Activated T-cell treated with anti-CD3 and anti-CD28 coated beads, Interleukin-2, amount 50 U/mL, for 72 hours (primary cell): ENCODE data around the gene ACD. TPM values are rescaled to one million over a fixed set of nuclear protein-coding genes. Genes with fewer than 3 reads are reported as not detected.

Source experiments
- ATAC-seq, 2 donors: fragments of 150-1000 bp; cut with Tn5 transposase; replicated peaks in 1 of 2; 2 replicates each; pipeline ENCODE4 v1.10.0; 2021; ENCODE audit warnings: moderate library complexity in 2 of 2, mild to moderate bottlenecking in 1 of 2
- DNase-seq, 2 donors: peaks; one replicate each; pipeline ENCODE4 v3.0.0; 2021 to 2022; ENCODE audit warnings: mixed read lengths in 1 of 2
- H3K27ac Mint-ChIP-seq: one replicate; pipeline ENCODE4 v1.8.0; 2022; ENCODE audit warnings: mild to moderate bottlenecking, moderate library complexity, mixed read lengths
- H3K27me3 Mint-ChIP-seq: one replicate; pipeline ENCODE4 v1.8.0; 2022; ENCODE audit warnings: low read depth, mixed read lengths
- H3K36me3 Mint-ChIP-seq, 2 donors: one replicate each; pipeline ENCODE4 v1.8.0; 2022; ENCODE audit warnings: mixed read lengths in 2 of 2, mild to moderate bottlenecking in 1 of 2; ENCODE audit not compliant: insufficient read depth in 2 of 2
- H3K4me1 Mint-ChIP-seq: one replicate; pipeline ENCODE4 v1.8.0; 2022; ENCODE audit warnings: low read depth, mixed read lengths
- H3K4me3 Mint-ChIP-seq, 2 donors: one replicate each; pipeline ENCODE4 v1.8.0; 2022; ENCODE audit warnings: mild to moderate bottlenecking in 2 of 2, mixed read lengths in 2 of 2, moderate library complexity in 2 of 2
- H3K9me3 Mint-ChIP-seq, 2 donors: one replicate each; pipeline ENCODE4 v1.8.0; 2022; ENCODE audit warnings: mixed read lengths in 2 of 2
- total RNA-seq, 2 donors: library from RNA; stranded (reverse); gene quantifications; one replicate each; pipeline ENCODE4 v1.2.3, GENCODE V29; 2022

ACD gene
- 10 to 100 TPM; 53.6 to 73.0 TPM for total RNA-seq

- Mint-ChIP-seq H3K27ac (peak within 1 kb of the TSS; percentile 92), H3K9me3 (no peaks in the 10 kb centered on the region), H3K36me3 (peaks cover 8 to 11% of the 10 kb centered on the region in 2 donors), H3K4me1 (peaks cover 31% of the 10 kb centered on the region), H3K27me3 (no peaks in the 10 kb centered on the region), H3K4me3 (peak within 1 kb of the TSS; percentile 93 to 95)
- peak; percentile 67 to 74 for ATAC-seq
- DNase-seq: peak; percentile 95 to 98
These were observed at the start of gene ACD for GRCh38 chr16:67659675-67660563. Gene ACD (minus strand): TSS chr16:67660260. CDS start chr16:67660220, 40 bp downstream.

- Mint-ChIP-seq H3K27ac (no peak overlapping the region), H3K36me3 (no peaks in the 10 kb centered on the region), H3K9me3 (no peaks in the 10 kb centered on the region), H3K4me1 (peaks cover 21% of the 10 kb centered on the region), H3K27me3 (no peaks in the 10 kb centered on the region), H3K4me3 (no peak overlapping the region)
- ATAC-seq (no peak), DNase-seq (no peak)
These were observed 49.0 kb upstream of the ACD start for GRCh38 chr16:67709050-67709449.

- Mint-ChIP-seq H3K36me3 (no peaks in the 10 kb centered on the region), H3K9me3 (no peaks in the 10 kb centered on the region), H3K27ac (no peak overlapping the region), H3K4me1 (peaks cover 24% of the 10 kb centered on the region), H3K27me3 (no peaks in the 10 kb centered on the region), H3K4me3 (no peak overlapping the region)
- ATAC-seq: no peak
- DNase-seq: no peak
These were observed 48.3 kb upstream of the ACD start for GRCh38 chr16:67708368-67708771.

GRCh38 chr16:67707790-67708189 lies 47.7 kb upstream of the ACD start:
- ATAC-seq: no peak
- H3K4me1 Mint-ChIP-seq: peaks cover 25% of the 10 kb centered on the region
- no peak overlapping the region for H3K4me3 Mint-ChIP-seq
- H3K27me3 Mint-ChIP-seq: no peaks in the 10 kb centered on the region
- H3K9me3 Mint-ChIP-seq: no peaks in the 10 kb centered on the region
- no peaks in the 10 kb centered on the region for H3K36me3 Mint-ChIP-seq
- no peak overlapping the region for H3K27ac Mint-ChIP-seq
- DNase-seq: no peak

GRCh38 chr16:67707210-67707609 lies 47.1 kb upstream of the ACD start:
- H3K36me3 Mint-ChIP-seq: no peaks in the 10 kb centered on the region
- DNase-seq: no peak
- no peaks in the 10 kb centered on the region for H3K27me3 Mint-ChIP-seq
- no peak for ATAC-seq
- peaks cover 26% of the 10 kb centered on the region for H3K4me1 Mint-ChIP-seq
- H3K9me3 Mint-ChIP-seq: no peaks in the 10 kb centered on the region
- no peak overlapping the region for H3K27ac Mint-ChIP-seq
- no peak overlapping the region for H3K4me3 Mint-ChIP-seq

- Mint-ChIP-seq H3K27me3 (no peaks in the 10 kb centered on the region), H3K4me3 (no peak overlapping the region), H3K36me3 (no peaks in the 10 kb centered on the region), H3K4me1 (peaks cover 26% of the 10 kb centered on the region), H3K27ac (no peak overlapping the region), H3K9me3 (no peaks in the 10 kb centered on the region)
- ATAC-seq (no peak), DNase-seq (no peak)
These were observed 44.0 kb upstream of the ACD start for GRCh38 chr16:67704110-67704509.

GRCh38 chr16:67703626-67704025 lies 43.6 kb upstream of the ACD start:
- no peaks in the 10 kb centered on the region for H3K27me3 Mint-ChIP-seq
- H3K36me3 Mint-ChIP-seq: peaks cover 2 to 3% of the 10 kb centered on the region in 2 donors
- DNase-seq: peak; percentile 13 to 26

GRCh38 chr16:67702130-67702529 lies 42.1 kb upstream of the ACD start:
- DNase-seq (no peak), ATAC-seq (no peak)
- Mint-ChIP-seq H3K4me1 (peaks cover 26% of the 10 kb centered on the region), H3K36me3 (peaks cover 4 to 5% of the 10 kb centered on the region in 2 donors), H3K27me3 (no peaks in the 10 kb centered on the region), H3K9me3 (peaks cover 0 to 2% of the 10 kb centered on the region in 2 donors), H3K27ac (no peak overlapping the region), H3K4me3 (no peak overlapping the region)

More at GRCh38 chr16:67703626-67704025, 43.6 kb upstream of the ACD start:
- peaks cover 26% of the 10 kb centered on the region for H3K4me1 Mint-ChIP-seq
- peak overlapping the region; percentile 15 for H3K27ac Mint-ChIP-seq
- H3K9me3 Mint-ChIP-seq: peaks cover 0 to 1% of the 10 kb centered on the region in 2 donors
- peak; percentile 92 to 96 for ATAC-seq
- H3K4me3 Mint-ChIP-seq: peak overlapping the region; percentile 25 to 31

- H3K36me3 Mint-ChIP-seq: peaks cover 4 to 5% of the 10 kb centered on the region in 2 donors
- ATAC-seq: no peak
- no peak overlapping the region for H3K27ac Mint-ChIP-seq
- no peaks in the 10 kb centered on the region for H3K27me3 Mint-ChIP-seq
- peaks cover 26% of the 10 kb centered on the region for H3K4me1 Mint-ChIP-seq
- H3K4me3 Mint-ChIP-seq: no peak overlapping the region
- DNase-seq: no peak
- H3K9me3 Mint-ChIP-seq: peaks cover 0 to 2% of the 10 kb centered on the region in 2 donors
These were observed 41.4 kb upstream of the ACD start for GRCh38 chr16:67701420-67701819.

GRCh38 chr16:67699265-67699664 lies 39.2 kb upstream of the ACD start:
- H3K9me3 Mint-ChIP-seq: peaks cover 0 to 2% of the 10 kb centered on the region in 2 donors
- H3K4me1 Mint-ChIP-seq: peaks cover 15% of the 10 kb centered on the region
- no peak overlapping the region for H3K4me3 Mint-ChIP-seq
- DNase-seq (no peak), ATAC-seq (no peak)
- peaks cover 4 to 5% of the 10 kb centered on the region in 2 donors for H3K36me3 Mint-ChIP-seq
- H3K27ac Mint-ChIP-seq: no peak overlapping the region
- no peaks in the 10 kb centered on the region for H3K27me3 Mint-ChIP-seq

- Mint-ChIP-seq H3K27ac (no peak overlapping the region), H3K4me3 (no peak overlapping the region), H3K9me3 (peaks cover 0 to 2% of the 10 kb centered on the region in 2 donors), H3K36me3 (peaks cover 4 to 5% of the 10 kb centered on the region in 2 donors), H3K4me1 (peaks cover under 1% of the 10 kb centered on the region), H3K27me3 (no peaks in the 10 kb centered on the region)
- no peak for ATAC-seq
- DNase-seq: no peak
These were observed 37.5 kb upstream of the ACD start for GRCh38 chr16:67697422-67698185.

- ATAC-seq (no peak), DNase-seq (no peak)
- Mint-ChIP-seq H3K4me3 (no peak overlapping the region), H3K9me3 (peaks cover 0 to 2% of the 10 kb centered on the region in 2 donors), H3K36me3 (peaks cover 4 to 5% of the 10 kb centered on the region in 2 donors), H3K27me3 (no peaks in the 10 kb centered on the region), H3K4me1 (peaks cover 6% of the 10 kb centered on the region), H3K27ac (no peak overlapping the region)
These were observed 34.6 kb upstream of the ACD start for GRCh38 chr16:67694611-67695010.
